Esophagus muscularis mucosa (tissue), 4 donors: Measurements from ENCODE around the gene CIAO1. TPM values are rescaled to one million over a fixed set of nuclear protein-coding genes. Genes with fewer than 3 reads are reported as not detected.
"Not testable (repeated sequence)": the region's sequence is repeated elsewhere in the genome, so short reads cannot be mapped to it uniquely, and the experiment has no call there.

Experiments used
- DNase-seq: peaks from one replicate; pipeline ENCODE4 v3.0.0-alpha.2; 2017; ENCODE audit errors: extremely low spot score
- H3K27ac ChIP-seq, 4 donors: fragments of 200-600 bp; sonication (generic); replicated peaks in 1 of 4; 1 replicate in 3 of 4; 2 replicates in 1 of 4; pipeline ENCODE4 v1.5.1; 2016 to 2019; ENCODE audit warnings: mild to moderate bottlenecking in 1 of 4
- H3K27me3 ChIP-seq, 4 donors: fragments of 200-600 bp; sonication (generic); one replicate each; pipeline versions ENCODE4 v1.5.1 to v1.6.0; 2016 to 2019
- H3K36me3 ChIP-seq, 4 donors: fragments of 200-600 bp; sonication (generic); one replicate each; pipeline ENCODE4 v1.5.1; 2016 to 2019
- H3K4me1 ChIP-seq, 4 donors: fragments of 200-600 bp; sonication (generic); one replicate each; pipeline ENCODE4 v1.5.1; 2016 to 2019
- H3K4me3 ChIP-seq, 4 donors: fragments of 200-600 bp; sonication (generic); 1 replicate in 2 of 4; 2 replicates in 2 of 4; pipeline ENCODE4 v1.5.1; 2016 to 2019; ENCODE audit warnings: mild to moderate bottlenecking in 4 of 4, moderate library complexity in 1 of 4
- H3K9me3 ChIP-seq, 4 donors: fragments of 200-600 bp; sonication (generic); 1 replicate in 3 of 4; 2 replicates in 1 of 4; pipeline ENCODE4 v1.5.1; 2016 to 2019
- EP300 ChIP-seq: sonication (generic); formaldehyde crosslinking; IDR thresholded peaks from one replicate; pipeline ENCODE4 v1.6.1; 2017; ENCODE audit warnings: antibody characterized with exemption
- POLR2A ChIP-seq: fragments of 450-650 bp; IDR thresholded peaks from one replicate; pipeline ENCODE4 v1.6.1; 2017; ENCODE audit warnings: antibody characterized with exemption, moderate library complexity, mild to moderate bottlenecking, low read depth
- POLR2AphosphoS5 ChIP-seq, 2 donors: sonication (generic); formaldehyde crosslinking; IDR thresholded peaks; one replicate each; pipeline ENCODE4 v1.6.1; 2017; ENCODE audit warnings: antibody characterized with exemption in 2 of 2
- WGBS: methylation state at CpG from one replicate; pipeline ENCODE4 v1.1.5; 2018; 5-methylcytosine and 5-hydroxymethylcytosine counted together
- intact Hi-C: fragments of 100-400 bp; cut with DNase I; formaldehyde crosslinking; loops from one replicate; pipeline ENCODE4 v1.15.1; 2023
- total RNA-seq, 4 donors: library from RNA; depleted of rRNA; stranded (reverse); fragments of >200 nt; gene quantifications; one replicate each; pipeline versions ENCODE4 v1.1.0 to v1.2.1, GENCODE V29; 2016
- TF ChIP-seq, protein P1 (sequence below), 3 experiments: fragments of 200-600 bp in 2 of 3; fragments of 450-650 bp in 1 of 3; sonication (generic) in 2 of 3; IDR thresholded peaks; one replicate each; pipeline ENCODE4 v1.5.1; 2017 to 2019; ENCODE audit warnings: antibody characterized with exemption in 3 of 3, mild to moderate bottlenecking in 2 of 3, moderate library complexity in 1 of 3

The CIAO1 gene
- total RNA-seq, 4 donors from 2014 or later = 76.4 to 101 (median 92.5) TPM

DNA sequence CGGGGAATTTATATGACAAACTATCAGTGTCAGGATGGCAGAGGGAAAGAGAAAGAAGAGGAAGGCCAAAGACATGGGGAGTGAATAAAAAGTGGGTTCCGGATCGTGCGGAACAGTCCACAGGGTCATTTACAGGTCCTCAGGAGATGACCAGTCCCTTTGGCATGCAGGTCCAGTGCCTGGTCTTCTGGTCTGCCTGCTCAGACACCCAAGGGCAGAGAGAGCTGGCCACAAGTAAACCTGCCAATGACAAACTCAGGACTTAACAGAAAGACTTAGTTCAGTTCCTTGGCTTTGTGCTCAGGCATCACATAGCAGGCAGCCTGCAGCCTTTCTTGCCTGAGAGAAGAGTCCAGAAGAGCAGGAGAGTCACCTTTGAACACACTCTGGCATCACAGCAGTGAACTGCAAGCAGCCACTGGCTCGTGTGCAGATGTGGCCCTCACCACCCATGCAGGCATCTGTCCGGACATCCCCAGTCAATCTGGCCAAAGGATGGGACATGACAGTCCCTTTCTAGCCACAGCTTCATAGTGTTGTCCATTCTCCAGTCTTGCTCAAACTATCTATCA, 14.2 kb upstream of the CIAO1 start:
- no peaks in the 10 kb centered on the region for H3K9me3 ChIP-seq
- peaks cover 57 to 72% (median 66%) of the 10 kb centered on the region in 4 donors for H3K4me1 ChIP-seq
- DNase-seq = no peak
- 68% methylated on average over 5 of the region's 6 CpGs for WGBS
- TF ChIP-seq POLR2AphosphoS5 (IDR thresholded peaks at IDR 0.05) (peak; percentile 50 to 53), POLR2A (no peak)
- peaks cover 32 to 55% (median 46%) of the 10 kb centered on the region in 4 donors for H3K36me3 ChIP-seq
- intact Hi-C loops = no loop called here
- no peak overlapping the region for H3K4me3 ChIP-seq
- no peaks in the 10 kb centered on the region for H3K27me3 ChIP-seq
- peak overlapping the region; percentile 51 to 62 (median 58) for H3K27ac ChIP-seq

DNA sequence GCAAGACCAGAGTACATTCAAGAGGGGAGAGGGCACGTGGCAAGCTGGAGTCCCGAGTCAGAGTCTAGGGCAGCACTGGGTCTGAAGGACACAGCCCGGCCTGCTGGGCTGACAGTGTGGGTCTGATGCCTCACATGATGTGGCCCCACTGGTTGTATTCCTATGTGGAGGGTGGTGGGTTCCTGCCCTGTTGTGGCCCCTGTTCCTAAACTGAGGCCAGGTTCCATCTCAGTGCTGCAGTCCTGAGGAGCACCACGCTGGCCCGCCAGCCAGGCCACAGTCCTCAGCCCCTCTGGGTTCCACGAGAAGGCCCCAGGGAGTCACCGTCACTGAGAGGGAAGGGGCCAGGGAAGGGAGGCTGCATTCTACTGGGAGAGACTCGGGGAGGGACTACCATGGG, 13.5 kb upstream of the CIAO1 start:
- Histone ChIP-seq H3K9me3 (no peaks in the 10 kb centered on the region), H3K27ac (peak overlapping the region in 3 of 4 donors; percentile 51 to 62 (median 61)), H3K27me3 (no peaks in the 10 kb centered on the region), H3K4me3 (no peak overlapping the region), H3K36me3 (peaks cover 32 to 58% (median 46%) of the 10 kb centered on the region in 4 donors), H3K4me1 (peaks cover 63 to 79% (median 73%) of the 10 kb centered on the region in 4 donors)
- no peak for DNase-seq
- no peak for TF ChIP-seq POLR2A
- TF ChIP-seq POLR2AphosphoS5 (IDR thresholded peaks at IDR 0.05) = no peak
- TF ChIP-seq, protein P1, sequence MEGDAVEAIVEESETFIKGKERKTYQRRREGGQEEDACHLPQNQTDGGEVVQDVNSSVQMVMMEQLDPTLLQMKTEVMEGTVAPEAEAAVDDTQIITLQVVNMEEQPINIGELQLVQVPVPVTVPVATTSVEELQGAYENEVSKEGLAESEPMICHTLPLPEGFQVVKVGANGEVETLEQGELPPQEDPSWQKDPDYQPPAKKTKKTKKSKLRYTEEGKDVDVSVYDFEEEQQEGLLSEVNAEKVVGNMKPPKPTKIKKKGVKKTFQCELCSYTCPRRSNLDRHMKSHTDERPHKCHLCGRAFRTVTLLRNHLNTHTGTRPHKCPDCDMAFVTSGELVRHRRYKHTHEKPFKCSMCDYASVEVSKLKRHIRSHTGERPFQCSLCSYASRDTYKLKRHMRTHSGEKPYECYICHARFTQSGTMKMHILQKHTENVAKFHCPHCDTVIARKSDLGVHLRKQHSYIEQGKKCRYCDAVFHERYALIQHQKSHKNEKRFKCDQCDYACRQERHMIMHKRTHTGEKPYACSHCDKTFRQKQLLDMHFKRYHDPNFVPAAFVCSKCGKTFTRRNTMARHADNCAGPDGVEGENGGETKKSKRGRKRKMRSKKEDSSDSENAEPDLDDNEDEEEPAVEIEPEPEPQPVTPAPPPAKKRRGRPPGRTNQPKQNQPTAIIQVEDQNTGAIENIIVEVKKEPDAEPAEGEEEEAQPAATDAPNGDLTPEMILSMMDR (IDR thresholded peaks at IDR 0.05) = no peak
- TF ChIP-seq EP300 = no peak
- intact Hi-C loops = no loop called here
- 81% methylated on average over 3 of the region's 8 CpGs for WGBS

DNA sequence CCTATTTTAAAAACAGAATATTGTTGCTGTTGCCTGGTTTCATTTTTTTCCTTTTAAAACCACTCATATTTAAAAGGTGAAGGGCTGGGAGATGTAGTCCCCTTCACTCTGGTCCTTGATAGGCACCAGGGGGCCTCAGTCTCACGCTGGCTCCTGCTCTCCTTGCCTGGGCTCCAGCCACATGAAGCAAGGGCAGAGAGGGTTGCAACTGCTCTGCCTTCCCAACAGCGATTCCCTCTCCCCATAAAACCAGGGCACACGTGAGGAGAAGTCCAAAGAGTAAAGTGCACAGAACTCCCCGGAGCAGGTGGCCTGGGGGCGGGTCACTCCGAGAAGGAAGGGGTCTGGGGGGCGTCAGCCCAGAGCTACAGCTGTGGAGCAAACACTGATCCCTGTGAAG, 13.0 kb upstream of the CIAO1 start:
- no peak for DNase-seq
- Histone ChIP-seq H3K9me3 (no peaks in the 10 kb centered on the region), H3K27ac (no peak overlapping the region), H3K27me3 (no peaks in the 10 kb centered on the region), H3K4me3 (no peak overlapping the region), H3K4me1 (peaks cover 68 to 84% (median 78%) of the 10 kb centered on the region in 4 donors), H3K36me3 (peaks cover 32 to 61% (median 46%) of the 10 kb centered on the region in 4 donors)
- TF ChIP-seq EP300 (no peak), POLR2AphosphoS5 (IDR thresholded peaks at IDR 0.05) (no peak), POLR2A (no peak)
- WGBS = 86% methylated on average over 6 of the region's 7 CpGs
- intact Hi-C loops = no loop called here

DNA sequence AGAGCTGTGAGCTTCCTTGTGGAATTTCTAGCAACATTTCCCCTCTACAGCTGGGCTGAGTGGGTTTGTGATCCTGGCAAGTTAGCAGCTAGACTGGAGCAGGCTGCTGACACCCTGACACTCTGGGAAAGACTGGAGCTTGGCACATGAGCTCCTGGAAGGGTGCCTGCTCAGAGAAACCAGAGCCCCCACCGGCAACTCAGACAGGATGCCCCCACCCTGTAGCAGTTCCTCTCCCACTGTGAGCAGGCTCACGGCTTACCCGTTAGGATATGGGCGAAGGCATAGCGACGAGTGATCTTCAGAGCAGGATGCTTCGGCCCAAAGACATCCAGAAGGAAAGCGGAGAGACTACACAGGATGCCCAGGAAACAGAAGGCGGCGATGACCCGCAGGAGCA, 11.5 kb upstream of the CIAO1 start:
- peak overlapping the region in 3 of 4 donors; percentile 12 to 42 (median 16) for H3K27ac ChIP-seq
- DNase-seq = no peak
- 89% methylated on average over 7 of the region's 11 CpGs for whole genome bisulfite sequencing

DNA sequence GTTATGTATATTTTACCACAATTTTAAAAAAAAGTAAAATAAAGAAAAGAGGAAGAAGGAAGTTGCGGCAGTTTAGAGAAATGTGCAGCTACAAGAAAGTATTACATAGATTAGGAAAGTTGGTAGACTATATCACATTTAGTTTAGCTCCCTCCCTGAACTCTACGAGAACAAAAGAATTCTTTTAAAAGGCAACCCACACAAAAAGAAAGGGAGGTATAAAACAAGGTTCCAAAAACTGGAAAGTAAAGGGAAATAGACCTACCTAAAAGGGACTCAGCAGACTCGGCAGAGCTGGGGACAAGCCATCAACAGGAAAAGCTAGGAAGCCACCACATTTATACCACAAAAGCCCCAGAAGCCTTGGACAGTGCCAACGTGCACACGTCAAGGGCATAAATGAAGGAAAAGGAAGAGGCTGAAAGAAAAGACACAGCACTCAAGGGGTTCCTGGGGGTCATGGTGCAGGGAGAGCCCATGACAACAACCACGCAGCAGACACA, 9.4 kb upstream of the CIAO1 start:
- TF ChIP-seq, protein P1 (IDR thresholded peaks at IDR 0.05) = no peak
- no peak overlapping the region for H3K4me3 ChIP-seq
- DNase-seq = no peak
- peak overlapping the region; percentile 40 to 85 (median 80) for H3K27ac ChIP-seq
- intact Hi-C loops = loop anchor here (5.0 kb wide), 1 partner anchor 109 kb away; the partner anchor contains the start of gene DUSP2
- peaks cover 80 to 95% (median 87%) of the 10 kb centered on the region in 4 donors for H3K4me1 ChIP-seq
- no peaks in the 10 kb centered on the region for H3K9me3 ChIP-seq
- H3K27me3 ChIP-seq = no peaks in the 10 kb centered on the region
- WGBS = 70% methylated on average over 6 of the region's 6 CpGs
- H3K36me3 ChIP-seq = peaks cover 32 to 73% (median 48%) of the 10 kb centered on the region in 4 donors

More for the DNA sequence above, 11.5 kb upstream of the CIAO1 start:
- no peak overlapping the region for H3K4me3 ChIP-seq
- H3K9me3 ChIP-seq = no peaks in the 10 kb centered on the region
- peaks cover 79 to 96% (median 87%) of the 10 kb centered on the region in 4 donors for H3K4me1 ChIP-seq
- no peaks in the 10 kb centered on the region for H3K27me3 ChIP-seq
- intact Hi-C loops = no loop called here
- TF ChIP-seq EP300 (no peak), POLR2AphosphoS5 (IDR thresholded peaks at IDR 0.05) (peak in 1 of 2 donors; percentile 15), POLR2A (no peak)
- TF ChIP-seq, protein P1 (IDR thresholded peaks at IDR 0.05) = no peak
- peaks cover 32 to 72% (median 46%) of the 10 kb centered on the region in 4 donors for H3K36me3 ChIP-seq

DNA sequence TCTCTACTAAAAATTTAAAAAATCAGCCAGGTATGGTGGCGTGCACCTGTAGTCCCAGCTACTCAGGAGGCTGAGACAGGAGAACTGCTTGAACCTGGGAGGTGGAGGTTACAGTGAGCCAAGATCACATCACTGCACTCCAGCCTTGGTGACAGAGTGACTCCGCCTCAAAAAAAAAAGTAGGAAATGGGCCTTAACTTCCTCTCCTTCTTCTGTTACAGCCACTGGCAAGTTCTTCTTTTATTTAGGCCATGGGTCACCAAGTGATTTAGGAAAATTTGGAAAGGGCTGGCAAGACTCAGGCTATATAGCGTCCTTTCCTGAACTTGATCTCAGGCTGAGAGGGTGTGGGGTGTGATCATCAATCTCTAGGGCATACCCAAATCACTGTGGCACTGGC, 8.3 kb upstream of the CIAO1 start:
- H3K27me3 ChIP-seq, DNase-seq, H3K4me3 ChIP-seq, H3K9me3 ChIP-seq: not testable (repeated sequence)
- intact Hi-C loops = loop anchor here (5.0 kb wide), 1 partner anchor 110 kb away; the partner anchor contains the start of gene DUSP2
- peak overlapping the region; percentile 79 to 85 (median 81) for H3K27ac ChIP-seq
- WGBS = 91% methylated on average over 3 of the region's 3 CpGs
- peaks cover 28 to 72% (median 45%) of the 10 kb centered on the region in 4 donors for H3K36me3 ChIP-seq
- peaks cover 84 to 92% (median 89%) of the 10 kb centered on the region in 4 donors for H3K4me1 ChIP-seq
